ENCODE results near the gene PRODH. TPM values are rescaled to one million over a fixed set of nuclear protein-coding genes. Genes with fewer than 3 reads are reported as not detected.

Gene PRODH
- 5.0 and 52.6 TPM in 2 replicates for total RNA-seq

GRCh38 chr22:18935889-18936529 is at the start of gene PRODH:
TSS of gene PRODH (minus strand) at chr22:18936293. CDS start at chr22:18936287, 6 bp downstream.
- no peak for FAIRE-seq
- TF ChIP-seq, protein P1, sequence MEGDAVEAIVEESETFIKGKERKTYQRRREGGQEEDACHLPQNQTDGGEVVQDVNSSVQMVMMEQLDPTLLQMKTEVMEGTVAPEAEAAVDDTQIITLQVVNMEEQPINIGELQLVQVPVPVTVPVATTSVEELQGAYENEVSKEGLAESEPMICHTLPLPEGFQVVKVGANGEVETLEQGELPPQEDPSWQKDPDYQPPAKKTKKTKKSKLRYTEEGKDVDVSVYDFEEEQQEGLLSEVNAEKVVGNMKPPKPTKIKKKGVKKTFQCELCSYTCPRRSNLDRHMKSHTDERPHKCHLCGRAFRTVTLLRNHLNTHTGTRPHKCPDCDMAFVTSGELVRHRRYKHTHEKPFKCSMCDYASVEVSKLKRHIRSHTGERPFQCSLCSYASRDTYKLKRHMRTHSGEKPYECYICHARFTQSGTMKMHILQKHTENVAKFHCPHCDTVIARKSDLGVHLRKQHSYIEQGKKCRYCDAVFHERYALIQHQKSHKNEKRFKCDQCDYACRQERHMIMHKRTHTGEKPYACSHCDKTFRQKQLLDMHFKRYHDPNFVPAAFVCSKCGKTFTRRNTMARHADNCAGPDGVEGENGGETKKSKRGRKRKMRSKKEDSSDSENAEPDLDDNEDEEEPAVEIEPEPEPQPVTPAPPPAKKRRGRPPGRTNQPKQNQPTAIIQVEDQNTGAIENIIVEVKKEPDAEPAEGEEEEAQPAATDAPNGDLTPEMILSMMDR (IDR thresholded peaks at IDR 0.05; ENCODE audit: insufficient read depth, low read length, severe bottlenecking) = no peak
- H3K27me3 ChIP-seq (ENCODE audit: control insufficient read depth, insufficient read depth, low read length) = no peaks in the 10 kb centered on the region
- no peak within 1 kb of the TSS for H3K4me3 ChIP-seq (ENCODE audit: low read depth, low read length)
- DNase-seq (ENCODE audit: low read depth) = no peak
- H3K36me3 ChIP-seq (ENCODE audit: control insufficient read depth, insufficient read depth, low read length) = no peaks in the 10 kb centered on the region

DNA sequence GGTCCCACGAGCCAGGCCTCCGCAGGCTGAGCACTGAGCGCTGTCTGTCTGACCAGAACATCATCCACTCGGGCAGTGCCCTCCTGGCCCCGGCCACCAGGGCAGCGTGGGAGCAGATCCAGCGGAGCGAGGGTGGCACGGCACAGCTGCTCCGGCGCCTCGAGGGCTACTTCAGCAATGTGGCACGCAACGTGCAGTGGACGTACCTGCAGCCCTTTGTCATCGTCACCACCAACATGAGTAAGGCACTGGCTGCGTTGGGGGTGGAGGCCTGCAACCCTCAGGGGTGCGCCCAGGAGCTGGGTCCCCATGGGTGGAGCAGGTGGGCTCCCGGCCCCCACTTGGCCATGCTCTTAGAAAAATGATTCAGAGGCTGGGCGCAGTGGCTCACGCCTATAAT is 49.7 kb upstream of the PRODH start:
- TF ChIP-seq, protein P1 (IDR thresholded peaks at IDR 0.05; ENCODE audit: insufficient read depth, low read length, severe bottlenecking) = no peak
- Histone ChIP-seq H3K4me3 (ENCODE audit: low read depth, low read length) (no peak overlapping the region), H3K27me3 (ENCODE audit: control insufficient read depth, insufficient read depth, low read length) (no peaks in the 10 kb centered on the region), H3K36me3 (ENCODE audit: control insufficient read depth, insufficient read depth, low read length) (no peaks in the 10 kb centered on the region)
- DNase-seq (ENCODE audit: low read depth) = no peak
- FAIRE-seq = no peak

- DNase-seq (ENCODE audit: low read depth) = no peak
- H3K36me3 ChIP-seq (ENCODE audit: control insufficient read depth, insufficient read depth, low read length) = no peaks in the 10 kb centered on the region
- no peak for FAIRE-seq
- H3K27me3 ChIP-seq (ENCODE audit: control insufficient read depth, insufficient read depth, low read length) = no peaks in the 10 kb centered on the region
- TF ChIP-seq, protein P1 (IDR thresholded peaks at IDR 0.05; ENCODE audit: insufficient read depth, low read length, severe bottlenecking) = no peak
- H3K4me3 ChIP-seq (ENCODE audit: low read depth, low read length) = no peak overlapping the region
Measured at GRCh38 chr22:18984564-18984963, 48.5 kb upstream of the PRODH start.

- Histone ChIP-seq H3K4me3 (ENCODE audit: low read depth, low read length) (no peak overlapping the region), H3K36me3 (ENCODE audit: control insufficient read depth, insufficient read depth, low read length) (no peaks in the 10 kb centered on the region), H3K27me3 (ENCODE audit: control insufficient read depth, insufficient read depth, low read length) (no peaks in the 10 kb centered on the region)
- FAIRE-seq (no peak), DNase-seq (ENCODE audit: low read depth) (no peak)
- TF ChIP-seq, protein P1 (IDR thresholded peaks at IDR 0.05; ENCODE audit: insufficient read depth, low read length, severe bottlenecking) = no peak
Measured at GRCh38 chr22:18983120-18983651, 47.1 kb upstream of the PRODH start.

GRCh38 chr22:18980829-18981228 is 44.7 kb upstream of the PRODH start:
- TF ChIP-seq, protein P1 (IDR thresholded peaks at IDR 0.05; ENCODE audit: insufficient read depth, low read length, severe bottlenecking) = no peak
- DNase-seq (ENCODE audit: low read depth) = no peak
- H3K27me3 ChIP-seq (ENCODE audit: control insufficient read depth, insufficient read depth, low read length) = no peaks in the 10 kb centered on the region
- H3K4me3 ChIP-seq (ENCODE audit: low read depth, low read length) = no peak overlapping the region
- no peaks in the 10 kb centered on the region for H3K36me3 ChIP-seq (ENCODE audit: control insufficient read depth, insufficient read depth, low read length)
- FAIRE-seq = no peak

DNA sequence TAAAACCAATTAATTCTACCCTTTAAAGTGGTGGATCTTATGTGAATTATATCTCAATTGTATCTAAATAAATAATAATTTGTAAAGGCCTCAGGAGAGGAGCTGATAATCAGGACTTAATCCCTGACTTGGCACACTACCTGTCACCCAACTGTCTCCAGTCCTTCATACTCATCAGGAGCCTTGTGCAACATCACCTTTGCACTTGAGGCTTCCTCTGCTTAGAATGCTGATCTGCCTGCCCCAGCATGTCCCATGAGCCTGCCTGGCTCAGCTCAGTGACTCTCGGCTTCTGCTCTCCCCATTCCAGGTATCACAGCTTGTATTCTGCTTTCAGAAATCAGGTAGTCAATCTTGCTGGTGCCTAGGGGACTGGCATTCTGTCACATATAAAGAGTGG is 43.9 kb upstream of the PRODH start:
- FAIRE-seq = peak; percentile 75
- peak; percentile 80 for DNase-seq (ENCODE audit: low read depth)
- TF ChIP-seq, protein P1 (IDR thresholded peaks at IDR 0.05; ENCODE audit: insufficient read depth, low read length, severe bottlenecking) = no peak
- no peak overlapping the region for H3K4me3 ChIP-seq (ENCODE audit: low read depth, low read length)
- H3K36me3 ChIP-seq (ENCODE audit: control insufficient read depth, insufficient read depth, low read length) = no peaks in the 10 kb centered on the region
- H3K27me3 ChIP-seq (ENCODE audit: control insufficient read depth, insufficient read depth, low read length) = no peaks in the 10 kb centered on the region

Measured in bronchial epithelial cell (primary cell).